GM19438 (cell line): ENCODE results near the gene SMAD3.
A peak's percentile ranks its signal among the peaks of the same experiment; 100 is the strongest.
"Not testable (repeated sequence)": the region's sequence is repeated elsewhere in the genome, so short reads cannot be mapped to it uniquely, and the experiment has no call there.

Experiments
- ATAC-seq: cut with Tn5 transposase; IDR thresholded peaks from one replicate; pipeline ENCODE4 v1.9.1; 2021; ENCODE audit warnings: low read depth; ENCODE audit not compliant: unreplicated experiment

SMAD3 gene

DNA sequence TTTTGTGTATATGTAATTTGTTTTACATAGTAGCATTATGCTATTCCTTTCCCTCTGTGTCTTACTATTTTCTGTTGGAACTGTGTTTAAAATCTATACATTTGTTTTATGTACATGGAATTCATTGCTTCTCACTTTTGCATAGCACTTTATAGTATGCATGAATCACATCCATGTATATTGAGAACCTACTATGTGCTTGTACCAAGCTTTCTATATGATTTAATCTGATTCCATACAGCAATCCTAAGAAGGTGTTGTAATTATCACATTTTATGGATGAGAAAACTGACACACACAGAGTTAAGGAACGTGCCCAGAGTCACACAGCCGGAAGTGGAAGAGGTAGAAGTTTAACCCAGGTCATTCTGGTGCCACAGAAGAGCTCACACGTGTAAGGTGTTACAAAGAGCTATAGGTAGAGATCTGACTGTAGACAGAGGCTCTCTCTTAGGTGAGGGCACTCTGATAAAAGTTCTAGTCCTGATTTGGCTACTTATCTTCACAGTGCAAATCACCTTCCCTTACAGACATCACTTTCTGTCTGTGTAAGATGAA lies 3.5 kb upstream of the SMAD3 start:
- no peak for ATAC-seq

DNA sequence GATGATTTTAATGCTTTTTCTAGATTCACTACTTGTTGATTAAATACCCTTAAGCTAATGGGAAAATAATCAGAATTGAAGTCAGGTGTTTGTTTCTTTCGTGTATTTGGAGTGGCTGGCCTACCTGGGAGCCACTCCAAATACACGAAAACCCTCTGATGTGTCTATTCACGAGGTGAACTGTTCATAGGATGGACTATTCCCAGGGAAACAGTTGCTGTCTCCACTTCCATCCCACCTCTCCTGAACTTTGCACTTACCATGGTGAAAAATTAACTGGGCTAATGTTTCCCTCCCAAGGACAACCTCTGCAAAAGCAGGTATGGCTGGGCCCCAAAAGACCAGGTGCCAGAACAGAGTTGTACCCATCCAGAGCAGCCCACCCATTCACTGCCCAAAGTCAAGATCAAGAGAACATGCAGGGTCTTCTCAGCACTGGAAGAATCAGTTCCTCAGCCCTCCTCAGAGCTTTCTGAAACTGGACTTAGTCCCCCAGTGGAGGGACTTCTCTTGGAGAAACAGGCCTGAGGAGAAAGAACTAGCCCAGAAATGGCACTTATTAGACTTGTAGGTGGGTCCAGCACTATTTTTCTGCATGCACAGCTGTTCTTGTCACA lies 2.9 kb upstream of the SMAD3 start:
- no peak for ATAC-seq

DNA sequence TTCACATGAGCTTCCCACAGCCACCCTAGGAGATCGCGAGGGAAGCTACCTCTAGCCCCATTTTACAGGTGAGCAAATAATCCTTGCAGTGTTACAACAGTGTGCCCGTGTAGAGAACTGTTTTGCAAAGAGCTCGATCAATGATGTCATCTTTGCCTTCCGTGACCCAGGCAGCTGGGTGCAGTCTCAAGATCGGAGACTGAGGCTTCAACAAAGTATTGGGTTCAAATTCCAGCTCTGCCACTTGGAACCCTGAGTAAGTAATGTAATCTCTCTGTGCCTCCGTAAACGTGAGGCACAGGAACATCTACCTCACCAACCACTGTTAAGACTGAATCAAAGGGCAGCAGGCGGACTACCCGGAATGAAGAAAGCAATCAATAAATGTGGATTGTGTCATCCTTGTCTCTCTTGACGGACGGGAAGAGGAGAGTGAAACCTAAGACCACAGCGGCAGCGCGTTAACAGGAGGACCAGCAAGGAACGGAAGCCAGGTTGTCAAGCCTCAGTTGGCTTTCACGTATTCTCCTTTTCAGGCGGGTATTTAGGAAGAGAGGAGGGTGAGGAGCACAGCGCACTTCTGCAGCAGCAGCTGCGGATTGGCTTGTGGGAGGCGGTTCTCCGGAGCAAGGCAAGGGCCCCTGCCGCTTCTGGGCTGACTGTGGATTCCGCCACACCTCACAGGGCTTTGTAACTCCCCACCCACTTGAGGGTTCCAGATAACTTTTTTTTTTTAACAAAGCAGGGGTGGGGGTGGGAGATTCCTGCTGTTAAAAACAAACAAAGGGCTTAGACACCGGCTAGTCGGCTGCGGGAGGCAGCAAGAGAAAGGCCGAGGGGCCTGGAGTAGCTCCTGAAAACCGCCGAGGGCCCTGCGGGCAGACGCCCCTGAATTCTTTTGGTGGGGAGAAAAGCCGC lies 1.5 kb upstream of the SMAD3 start:
- ATAC-seq = no peak

DNA sequence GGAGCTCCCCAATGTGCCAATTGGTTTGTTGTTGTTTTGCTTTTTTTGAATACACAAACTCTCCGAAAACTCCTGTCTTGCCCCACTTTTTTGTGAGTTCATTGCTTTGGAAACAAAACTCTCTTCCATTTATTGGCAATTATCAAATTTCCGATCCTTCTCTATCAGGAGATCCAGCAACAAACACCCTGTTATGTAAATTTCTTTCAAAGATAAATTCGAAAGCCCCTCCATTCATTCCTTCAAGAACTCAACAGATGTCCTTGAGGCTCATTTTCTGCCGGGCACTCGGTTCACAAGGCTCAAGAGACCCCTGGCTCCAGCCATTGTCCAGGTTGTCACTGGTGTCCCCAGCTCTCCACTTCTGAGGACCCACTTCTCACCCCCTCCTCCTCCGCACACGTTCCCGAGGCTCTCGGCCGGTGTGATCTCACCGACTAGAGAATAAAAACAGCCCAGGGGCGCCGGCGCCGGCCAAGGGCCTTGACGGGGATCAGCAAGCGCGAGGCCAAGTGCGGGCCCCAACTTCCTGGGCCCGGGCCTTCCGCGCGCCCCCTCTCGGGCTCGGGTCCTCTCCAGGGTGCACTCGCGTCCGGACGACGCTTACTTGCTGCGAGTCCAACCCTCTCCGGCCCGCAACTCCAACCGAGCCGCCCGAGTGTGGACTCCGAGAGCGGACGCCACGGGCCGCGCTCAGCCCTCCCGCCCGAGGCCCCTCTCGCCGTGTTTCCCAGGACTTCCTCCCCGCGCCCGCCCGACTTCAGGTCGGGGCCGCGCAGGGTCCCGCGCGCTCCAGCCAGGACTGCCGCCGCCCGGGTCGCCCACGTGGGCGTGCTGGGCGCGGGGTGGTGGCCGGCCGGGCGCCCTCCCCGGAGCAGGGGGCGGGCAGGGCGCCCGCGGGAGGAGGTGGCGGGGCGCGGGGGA lies 533 bp upstream of the SMAD3 start:
- ATAC-seq = peak; percentile 21

DNA sequence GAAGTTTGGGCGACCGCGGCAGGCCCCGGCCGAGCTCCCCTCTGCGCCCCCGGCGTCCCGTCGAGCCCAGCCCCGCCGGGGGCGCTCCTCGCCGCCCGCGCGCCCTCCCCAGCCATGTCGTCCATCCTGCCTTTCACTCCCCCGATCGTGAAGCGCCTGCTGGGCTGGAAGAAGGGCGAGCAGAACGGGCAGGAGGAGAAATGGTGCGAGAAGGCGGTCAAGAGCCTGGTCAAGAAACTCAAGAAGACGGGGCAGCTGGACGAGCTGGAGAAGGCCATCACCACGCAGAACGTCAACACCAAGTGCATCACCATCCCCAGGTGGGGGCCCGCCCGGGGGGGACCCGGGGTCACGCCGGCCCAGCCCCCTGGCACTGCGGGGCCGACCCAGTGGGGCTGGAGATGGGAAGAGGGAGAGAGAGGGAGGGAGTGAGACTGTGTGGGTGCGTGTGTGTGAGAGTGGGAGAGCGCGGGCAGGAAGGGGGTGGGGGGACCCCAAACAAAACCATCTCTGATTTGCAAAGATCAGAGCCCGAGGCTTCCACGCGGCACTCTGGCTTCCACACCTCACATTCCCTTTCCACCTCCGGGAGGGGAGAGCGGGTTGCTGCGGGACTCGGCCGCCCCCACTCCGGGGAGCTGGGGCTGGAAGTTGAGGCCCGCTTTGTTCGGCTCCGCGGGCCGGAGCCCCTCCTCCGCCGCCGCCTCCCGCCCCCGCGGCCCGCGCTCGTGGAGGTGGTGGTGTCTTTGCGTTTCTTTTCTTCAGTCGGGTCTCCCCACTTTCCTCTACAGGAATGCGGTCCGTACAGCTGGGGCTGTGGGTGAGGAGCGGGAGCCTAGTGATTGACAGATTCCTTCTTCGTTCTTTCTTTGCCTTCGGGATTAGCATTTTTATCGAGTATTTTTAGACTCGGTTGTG lies 898 bp downstream of the SMAD3 start:
- peak; percentile 16 for ATAC-seq

DNA sequence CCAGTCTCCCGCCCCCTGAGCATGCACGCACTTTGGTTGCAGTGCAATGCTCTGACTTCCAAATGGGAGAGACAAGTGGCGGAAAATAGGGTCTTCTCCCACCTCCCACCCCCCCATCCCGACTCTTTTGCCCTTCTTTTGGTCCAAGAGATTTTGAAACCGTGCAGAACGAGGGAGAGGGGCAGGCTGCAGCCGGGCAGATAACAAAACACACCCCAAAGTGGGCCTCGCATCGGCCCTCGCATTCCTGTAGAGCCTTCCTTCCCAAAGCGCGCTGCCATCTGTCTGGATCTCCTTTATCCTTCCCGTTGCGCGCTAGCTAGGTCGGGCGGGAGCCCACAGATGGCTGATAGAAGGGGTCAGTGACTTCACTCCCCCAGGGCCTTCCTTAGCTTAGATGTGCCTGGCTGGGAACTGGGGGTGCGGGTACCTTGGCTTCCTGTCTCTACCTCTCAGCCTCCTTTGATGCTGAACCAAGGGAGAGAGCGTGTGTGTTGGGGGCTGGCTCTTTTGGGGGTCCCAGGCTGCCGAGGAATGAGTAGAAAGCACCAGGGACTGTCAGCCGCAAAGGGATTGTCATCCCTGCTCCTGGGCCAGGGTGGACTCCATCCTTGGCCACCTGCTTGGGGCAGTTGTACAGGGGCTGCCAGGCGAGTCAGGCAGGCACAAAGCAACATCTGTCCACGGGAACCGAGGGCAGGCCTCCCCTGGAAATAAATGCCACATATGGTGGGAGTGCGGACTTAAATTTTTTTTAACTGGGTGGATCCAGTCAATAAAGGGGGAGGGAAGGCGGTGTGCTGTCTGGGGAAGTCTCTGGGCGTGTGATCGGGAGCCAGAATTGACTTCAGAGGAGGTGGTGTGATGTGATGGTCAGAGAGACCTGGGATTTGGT lies 1.8 kb downstream of the SMAD3 start:
- no peak for ATAC-seq

DNA sequence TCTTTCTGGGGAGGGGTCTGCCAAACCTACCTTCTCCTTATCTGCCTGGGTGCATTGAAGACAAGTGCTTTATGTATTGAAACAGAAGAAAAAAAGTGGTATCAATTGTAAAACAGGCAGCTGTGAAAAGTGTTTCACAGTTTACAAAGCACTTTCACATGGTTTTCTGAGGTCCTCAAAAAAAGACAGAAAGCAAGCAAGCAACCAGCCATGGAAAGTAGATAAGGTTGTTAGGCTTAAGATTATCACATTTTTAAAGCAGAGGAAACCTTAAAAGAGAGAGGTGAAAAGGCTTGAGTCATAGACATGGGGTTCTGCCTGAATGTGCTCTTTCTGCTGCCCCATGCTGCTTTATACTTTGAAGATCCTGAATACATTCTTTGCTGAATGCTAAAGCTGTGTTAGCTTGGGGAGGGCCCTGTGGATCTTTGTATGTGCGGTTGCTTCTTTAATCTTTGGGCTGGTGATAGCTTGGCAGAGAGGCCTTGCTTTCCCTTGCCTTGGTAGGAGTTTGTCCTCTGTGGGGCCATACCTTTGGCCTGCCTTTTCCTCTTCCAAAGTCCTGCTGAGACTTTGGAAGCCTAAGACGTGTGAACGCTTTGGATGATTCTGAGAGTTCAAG lies 2.6 kb downstream of the SMAD3 start:
- no peak for ATAC-seq

DNA sequence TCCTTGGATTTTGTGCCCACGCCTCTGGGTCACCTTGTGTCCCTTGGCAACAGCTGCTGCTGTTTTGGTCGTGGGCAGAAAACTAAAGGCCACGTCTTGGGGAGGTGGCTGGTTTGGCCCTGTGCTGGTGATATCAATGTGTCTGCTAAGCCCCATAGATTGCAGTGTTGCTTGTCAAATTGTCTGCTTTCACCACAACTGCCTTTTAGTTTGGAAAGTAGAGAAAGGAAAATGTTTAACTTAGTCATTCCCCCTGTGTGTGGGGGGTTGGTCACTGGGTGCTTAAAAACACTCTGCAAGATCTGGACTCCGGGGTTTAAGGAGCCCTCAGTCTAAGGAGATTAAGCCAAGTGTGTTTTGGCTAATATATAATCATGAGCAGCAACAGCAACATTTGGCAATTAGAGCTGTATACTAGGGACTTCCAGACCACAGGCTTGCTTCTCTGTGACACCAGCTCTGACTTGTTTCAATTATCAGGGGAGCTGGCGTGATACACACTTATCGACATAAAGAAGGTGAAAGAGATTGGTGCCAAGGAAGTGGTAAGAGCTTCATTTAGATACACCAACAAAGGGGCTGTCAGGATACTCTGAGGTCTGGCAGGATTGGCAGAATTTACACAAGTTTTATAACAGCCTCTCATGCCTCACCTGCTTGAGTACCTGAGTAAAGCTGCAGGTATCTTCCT lies 3.5 kb downstream of the SMAD3 start:
- no peak for ATAC-seq

DNA sequence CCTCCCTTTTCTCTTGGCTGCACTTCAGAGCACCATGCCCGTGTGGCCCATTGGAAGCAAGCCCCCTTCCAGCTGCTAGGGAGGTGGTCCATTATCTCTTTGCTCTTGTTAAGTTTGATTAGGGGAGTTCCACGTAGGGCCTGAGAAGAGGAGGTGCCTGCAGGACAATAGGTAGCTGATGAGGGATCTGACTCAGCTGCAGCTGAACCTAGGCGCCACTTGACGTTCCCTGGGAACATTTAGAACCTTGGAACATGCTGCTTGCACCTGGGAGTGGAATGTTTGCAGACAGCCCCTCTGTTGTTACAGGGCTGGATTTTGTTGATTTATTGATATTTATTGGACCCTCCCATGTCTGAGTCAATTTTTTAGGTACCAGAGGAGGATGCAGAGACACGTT lies 4.7 kb downstream of the SMAD3 start:
- ATAC-seq = no peak

DNA sequence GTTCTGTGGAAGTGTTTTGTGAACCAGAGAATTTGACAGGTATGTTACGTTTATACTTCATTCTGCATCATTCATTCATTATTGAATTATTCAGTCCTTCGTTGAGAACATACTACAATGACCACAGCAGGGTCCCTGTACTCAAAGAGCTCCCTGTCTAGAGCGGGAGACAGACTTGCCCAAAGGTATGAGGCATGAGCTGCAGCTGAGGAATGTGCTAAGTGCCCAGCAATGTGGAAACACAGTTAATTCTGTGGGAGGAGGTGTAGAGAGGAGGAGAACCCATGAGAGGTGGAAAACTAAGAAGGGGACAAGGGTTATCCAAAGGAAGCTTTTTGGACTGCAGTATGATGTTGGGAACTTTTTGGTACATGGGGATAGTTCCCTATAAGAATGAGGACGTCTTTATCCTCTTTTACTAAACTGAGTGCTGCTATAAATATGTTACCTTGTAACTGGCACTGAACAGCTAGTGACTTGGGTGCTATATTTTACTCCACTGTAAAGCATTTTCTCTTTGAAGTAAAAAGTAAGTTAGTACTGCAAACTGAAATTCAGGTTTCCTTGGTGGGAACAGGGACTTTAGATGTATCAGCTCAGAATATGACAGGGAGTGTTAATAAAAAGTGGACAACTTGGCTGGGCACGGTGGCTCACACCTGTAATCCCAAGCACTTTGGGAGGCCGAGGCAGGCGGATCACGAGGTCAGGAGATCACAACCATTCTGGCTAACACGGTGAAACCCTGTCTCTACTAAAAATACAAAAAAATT lies 5.7 kb downstream of the SMAD3 start:
- no peak for ATAC-seq

DNA sequence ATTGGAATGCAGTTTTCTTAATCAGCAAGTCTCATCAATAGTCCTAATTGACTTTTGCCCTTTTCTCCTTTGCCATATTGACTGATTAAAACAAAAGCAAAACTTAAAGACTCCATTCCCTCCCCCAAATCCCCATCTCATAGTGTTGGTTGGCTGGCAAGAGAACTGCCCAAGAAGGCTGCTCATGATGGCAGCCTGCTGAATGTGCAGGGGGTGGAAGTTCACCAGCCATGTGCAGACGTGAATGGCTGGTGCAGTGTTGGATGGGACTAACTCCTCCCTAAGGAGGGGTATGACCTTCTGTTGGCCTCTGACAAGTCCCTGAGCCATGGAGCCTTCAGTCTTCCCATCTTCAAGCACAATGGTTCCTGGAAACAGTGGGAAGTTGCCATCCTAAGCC lies 7.0 kb downstream of the SMAD3 start:
- no peak for ATAC-seq

DNA sequence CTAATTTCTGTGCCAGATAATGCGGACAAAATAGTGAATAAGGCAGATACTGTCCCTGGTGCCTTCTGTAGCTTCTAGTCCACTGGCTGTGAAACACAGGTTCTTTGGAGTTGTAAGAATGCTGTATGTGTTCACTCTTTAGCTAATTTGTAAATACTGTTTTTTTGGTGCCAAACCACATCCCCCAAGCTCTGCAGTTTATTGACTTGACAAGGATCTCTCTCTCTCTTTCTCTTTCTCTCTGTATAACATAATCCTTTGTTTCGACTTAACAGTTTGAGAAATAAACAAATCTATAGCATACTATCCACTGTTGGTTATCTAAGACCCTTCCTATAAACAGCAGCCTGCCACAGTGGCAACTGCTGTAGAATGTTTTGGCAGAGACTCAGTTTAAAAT lies 7.6 kb downstream of the SMAD3 start:
- ATAC-seq = no peak

DNA sequence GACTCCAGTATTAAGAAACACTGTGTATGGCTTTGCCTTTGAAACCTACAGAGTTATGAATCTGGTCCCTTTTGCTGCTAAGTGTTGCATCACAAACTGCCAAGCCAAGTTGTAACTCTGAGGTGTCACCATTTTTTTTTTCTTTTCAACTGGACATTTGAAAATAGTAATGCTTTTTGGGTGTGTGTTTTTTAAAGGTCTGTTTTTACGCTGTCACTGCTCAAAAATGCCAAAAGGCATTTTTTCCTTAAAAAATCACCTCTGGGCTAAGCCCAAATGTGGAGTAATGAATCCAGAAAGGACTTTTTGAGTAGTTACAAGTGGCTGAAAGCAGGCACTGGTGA lies 9.5 kb downstream of the SMAD3 start:
- ATAC-seq = no peak

DNA sequence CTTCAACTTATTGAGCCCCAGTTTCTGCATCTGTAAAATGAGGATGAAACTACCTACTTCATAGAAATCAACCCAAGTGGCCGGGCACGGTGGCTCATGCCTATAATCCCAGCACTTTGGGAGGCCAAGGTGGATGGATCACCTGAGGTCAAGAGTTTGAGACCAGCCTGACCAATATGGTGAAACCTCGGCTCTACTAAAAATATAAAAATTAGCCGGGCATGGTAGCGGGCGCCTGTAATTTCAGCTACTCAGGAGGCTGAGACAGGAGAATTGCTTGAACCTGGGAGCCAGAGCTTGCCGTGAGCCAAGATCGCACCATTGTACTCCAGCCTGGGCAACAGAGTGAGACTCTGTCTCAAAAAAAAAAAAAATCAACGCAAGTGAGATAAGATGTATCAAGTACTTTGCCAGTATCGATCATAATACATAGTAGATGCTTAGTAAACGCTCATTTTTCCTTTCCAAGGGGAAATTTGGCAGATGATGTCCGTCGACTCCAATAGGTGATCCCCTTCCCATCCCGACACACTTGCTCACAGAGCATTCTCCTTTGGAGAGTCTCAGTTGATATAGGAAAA lies 10.2 kb downstream of the SMAD3 start:
- not testable (repeated sequence) for ATAC-seq

DNA sequence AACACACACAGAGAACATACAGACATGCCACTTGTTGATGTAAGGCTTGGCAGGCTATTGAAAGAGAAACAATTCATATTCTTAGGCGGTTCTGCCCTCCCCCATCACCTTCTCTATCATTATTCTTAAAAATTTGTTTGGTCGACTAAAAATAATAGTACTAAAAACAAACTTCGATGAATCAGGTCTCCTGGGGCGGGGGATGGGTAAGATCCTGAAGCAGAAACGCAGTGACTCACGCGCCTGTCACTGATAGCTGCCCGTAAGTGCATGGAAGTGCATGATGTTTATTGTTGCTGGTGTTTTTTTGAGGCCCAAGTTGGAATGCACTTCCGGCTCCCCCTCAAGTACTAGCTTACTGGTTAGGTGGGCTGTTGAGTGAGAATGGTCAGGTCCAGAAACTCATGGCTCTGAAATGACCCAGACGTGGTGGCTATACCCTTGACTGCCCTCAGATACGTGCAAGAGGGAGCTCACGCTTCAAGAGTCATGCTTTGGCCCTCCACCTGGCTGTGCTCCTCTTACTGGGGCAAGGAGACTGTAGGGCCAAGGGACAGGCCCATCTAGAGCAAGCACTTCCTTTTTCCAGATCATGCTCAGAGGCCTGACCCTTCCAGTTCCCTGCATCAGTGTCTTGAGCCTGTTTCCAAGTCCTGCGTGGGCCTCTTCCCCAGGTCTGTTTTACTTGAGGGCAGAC lies 10.9 kb downstream of the SMAD3 start:
- peak; percentile 44 for ATAC-seq

DNA sequence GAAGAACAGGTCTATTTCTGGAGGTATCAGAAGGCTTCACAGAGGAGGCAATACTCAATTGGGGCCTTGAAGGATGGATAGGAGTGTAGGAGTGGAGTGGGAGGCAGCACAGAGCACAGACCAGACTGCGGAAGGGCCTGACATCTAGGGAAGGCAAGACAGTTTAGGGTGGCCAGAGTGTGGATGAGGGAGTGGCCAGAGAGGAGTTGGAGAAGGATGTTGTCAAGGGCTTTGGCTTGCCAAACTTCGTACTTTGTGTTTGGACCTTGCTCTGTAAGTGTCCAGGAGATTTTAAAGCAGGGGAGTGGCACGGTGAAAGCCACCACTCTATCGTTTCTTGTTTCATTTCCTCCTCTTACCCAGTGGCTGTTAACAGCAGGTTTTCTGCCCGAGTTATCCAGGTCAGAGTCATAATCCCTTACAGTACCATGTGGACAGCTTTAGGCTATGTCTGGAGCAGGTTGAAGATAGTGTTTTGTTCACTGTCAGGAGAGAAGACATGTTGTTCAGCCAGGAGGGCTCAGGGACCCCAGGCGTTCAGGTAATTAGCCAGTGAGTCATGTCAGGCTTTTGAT lies 12.3 kb downstream of the SMAD3 start:
- no peak for ATAC-seq
